Right hindlimb (tissue), 1 donor: ENCODE results near the gene RBM12.
"Not testable (repeated sequence)": the region's sequence is repeated elsewhere in the genome, so short reads cannot be mapped to it uniquely, and the experiment has no call there.

ENCODE experiments used
- DNase-seq: peaks from one replicate; pipeline ENCODE4 v3.0.0-alpha.2; 2018

Gene RBM12

GRCh38 chr20:35664466-35665206 lies at the start of gene RBM12, which contains the start of gene CPNE1:
Gene RBM12 (minus strand): TSS chr20:35664900. CDS start chr20:35655322, 9,578 bp downstream.
Gene CPNE1 (minus strand): TSS chr20:35664900. CDS start chr20:35632923, 31,977 bp downstream.
- peak; percentile 96 for DNase-seq

- DNase-seq: no peak
Measured at GRCh38 chr20:35714127-35714526, 49.4 kb upstream of the RBM12 start.

- DNase-seq: not testable (repeated sequence)
Measured at GRCh38 chr20:35713120-35713519, 48.4 kb upstream of the RBM12 start.

DNA sequence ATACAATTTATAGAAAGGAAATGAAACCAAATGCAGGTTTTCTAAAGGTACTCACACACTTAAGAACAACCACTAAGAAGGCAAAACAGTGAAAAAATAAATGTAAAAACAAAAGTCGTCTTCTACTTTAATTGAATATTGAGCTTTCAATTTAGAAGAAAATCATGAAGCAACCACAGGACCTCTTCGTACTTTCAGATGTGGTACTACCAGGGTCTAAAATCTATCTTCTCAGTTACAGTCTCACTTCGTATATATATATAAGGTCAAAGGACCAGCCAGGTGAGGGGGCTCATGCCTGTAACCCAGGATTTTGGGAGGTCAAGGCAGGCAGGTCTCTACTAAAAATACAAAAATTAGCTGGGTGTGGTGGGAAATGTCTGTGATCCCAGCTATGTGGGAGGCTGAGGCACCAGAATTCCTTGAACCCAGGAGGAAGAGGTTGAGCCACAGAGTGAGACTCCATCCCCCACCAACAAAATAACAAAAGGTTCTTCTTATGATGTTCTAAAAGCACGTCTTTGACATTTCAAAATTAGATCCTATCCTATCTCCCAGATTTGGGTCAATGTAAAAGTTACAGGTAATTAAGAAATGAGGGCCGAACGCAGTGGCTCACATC lies 47.0 kb upstream of the RBM12 start:
- no peak for DNase-seq

- DNase-seq: no peak
Measured at GRCh38 chr20:35710884-35711587, 46.3 kb upstream of the RBM12 start.

- DNase-seq: no peak
Measured at GRCh38 chr20:35710039-35710438, 45.3 kb upstream of the RBM12 start.

DNA sequence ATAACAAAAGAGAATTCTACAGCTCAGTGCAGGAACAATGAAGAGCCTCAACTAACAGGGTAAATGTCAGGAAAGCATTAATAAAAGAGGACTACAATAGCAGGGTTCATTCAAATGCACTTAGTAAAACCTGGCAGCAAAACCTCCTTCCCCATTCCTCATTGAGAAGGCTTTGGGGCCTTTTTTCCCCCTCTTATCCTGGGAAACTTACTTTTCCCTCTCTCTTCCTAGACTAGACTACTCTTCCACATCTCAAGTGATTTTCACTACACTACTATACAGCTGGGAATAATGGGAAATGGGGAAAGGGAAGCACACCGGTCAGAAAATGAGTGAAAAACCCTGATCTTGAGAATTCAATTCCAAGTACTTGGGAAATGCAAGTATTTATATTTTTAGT lies 44.6 kb upstream of the RBM12 start:
- DNase-seq: no peak

DNA sequence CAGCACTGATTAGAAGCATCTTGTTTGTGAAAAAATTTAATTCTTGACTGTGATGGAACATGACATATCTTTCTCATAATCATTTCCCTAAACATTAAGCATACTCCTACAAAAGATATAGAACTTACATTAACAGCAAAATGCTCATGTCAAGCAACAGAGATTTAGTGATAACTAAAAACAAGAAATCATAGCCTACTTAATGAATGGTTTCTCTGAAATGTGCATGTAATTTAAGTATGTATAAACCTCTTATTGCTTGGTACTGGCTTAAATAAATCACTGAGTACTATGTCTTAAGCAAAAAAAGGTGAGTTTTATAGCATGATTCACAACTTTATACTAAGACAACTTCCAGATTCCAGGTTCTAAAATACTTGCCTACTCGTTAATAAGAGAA lies 43.8 kb upstream of the RBM12 start:
- DNase-seq: no peak

- DNase-seq: not testable (repeated sequence)
Measured at GRCh38 chr20:35706591-35707529, 42.2 kb upstream of the RBM12 start.

GRCh38 chr20:35705894-35706293 lies 41.2 kb upstream of the RBM12 start:
- DNase-seq: not testable (repeated sequence)

DNA sequence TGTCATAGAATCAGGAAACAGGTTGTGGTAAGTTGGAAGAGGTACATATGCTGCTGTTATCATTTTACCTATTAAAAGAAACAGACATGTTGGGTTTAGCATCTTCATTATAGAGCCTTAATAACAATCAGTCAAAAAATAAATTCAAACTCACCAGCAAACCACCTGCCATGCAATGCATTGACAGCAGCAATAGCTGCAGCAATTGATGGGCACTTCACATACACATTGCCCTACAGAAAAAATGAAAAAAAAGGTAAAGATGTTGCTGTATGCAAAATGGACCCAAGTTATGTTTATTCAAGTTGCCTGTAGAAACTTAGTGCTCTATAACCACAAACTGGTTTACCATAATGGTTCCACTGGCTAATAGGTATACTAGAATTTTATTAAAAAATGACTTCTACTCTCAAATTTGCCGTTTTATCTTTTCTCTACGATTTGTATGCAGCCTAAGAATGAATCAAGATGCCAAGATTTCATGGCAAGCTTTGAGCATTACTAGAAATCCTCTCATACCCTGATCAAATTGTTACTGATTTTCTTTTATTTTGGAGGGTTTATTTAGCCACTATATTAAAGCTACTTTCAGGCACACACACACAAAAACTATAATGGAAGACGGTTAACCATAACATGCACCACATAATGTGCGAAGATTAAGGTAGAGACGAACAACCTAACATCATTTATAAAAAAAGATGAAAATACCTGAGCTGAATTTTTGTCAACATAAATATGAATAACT lies 40.0 kb upstream of the RBM12 start:
- no peak for DNase-seq

- DNase-seq: no peak
Measured at GRCh38 chr20:35702824-35703695, 38.4 kb upstream of the RBM12 start.

DNA sequence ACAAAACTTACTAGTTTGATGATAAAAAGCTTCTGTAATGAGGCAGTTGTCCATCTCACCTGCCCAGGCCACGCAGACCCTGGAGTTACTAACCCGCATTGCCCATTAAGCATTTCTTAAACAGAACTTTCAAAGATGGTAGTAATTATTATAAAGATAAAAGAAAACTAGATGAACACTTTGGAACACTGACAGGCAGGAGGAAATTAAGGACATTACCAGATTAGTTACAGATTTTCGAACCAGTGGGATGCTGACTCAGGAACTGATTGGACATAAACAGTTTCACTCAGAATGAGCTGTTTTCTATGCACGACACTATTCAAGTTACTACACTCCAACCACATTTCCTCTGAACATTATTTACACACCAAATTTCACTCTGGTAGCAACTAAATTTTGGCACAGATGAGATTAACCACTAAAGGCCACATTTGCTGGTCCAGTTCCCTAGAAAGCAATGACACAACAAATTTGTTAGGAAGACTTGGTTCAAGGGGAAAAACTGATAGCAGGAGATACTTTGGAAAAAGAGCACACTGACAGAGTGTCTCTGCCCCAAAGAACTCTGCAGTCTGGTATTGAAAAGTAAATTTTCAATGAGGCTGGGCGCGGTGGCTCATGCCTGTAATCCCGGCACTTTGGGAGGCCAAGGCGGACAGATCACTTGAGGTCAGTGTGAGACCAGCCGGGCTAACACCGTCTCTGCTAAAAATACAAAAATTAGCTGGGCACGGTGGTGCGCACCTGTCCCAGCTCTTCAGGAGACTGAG lies 37.5 kb upstream of the RBM12 start:
- DNase-seq: no peak

DNA sequence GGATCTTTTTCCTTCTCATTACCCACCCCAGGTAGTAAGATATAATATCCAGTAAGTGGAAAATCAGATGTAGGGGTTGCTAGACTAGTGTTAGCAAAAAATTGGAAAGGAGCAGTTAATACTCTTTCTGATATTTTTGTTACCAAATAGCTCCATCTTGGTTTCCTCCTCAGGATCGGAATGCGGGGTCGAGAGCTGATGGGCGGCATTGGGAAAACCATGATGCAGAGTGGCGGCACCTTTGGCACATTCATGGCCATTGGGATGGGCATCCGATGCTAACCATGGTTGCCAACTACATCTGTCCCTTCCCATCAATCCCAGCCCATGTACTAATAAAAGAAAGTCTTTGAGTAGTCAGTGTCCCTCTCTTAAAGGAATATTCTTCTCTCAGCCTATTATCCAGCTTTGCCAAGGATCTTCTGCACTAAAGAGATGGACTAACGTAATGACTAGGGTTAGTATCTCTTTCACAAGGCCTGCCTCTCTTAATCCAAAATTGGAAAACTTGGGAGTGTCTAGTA lies 36.0 kb upstream of the RBM12 start:
- DNase-seq: no peak

DNA sequence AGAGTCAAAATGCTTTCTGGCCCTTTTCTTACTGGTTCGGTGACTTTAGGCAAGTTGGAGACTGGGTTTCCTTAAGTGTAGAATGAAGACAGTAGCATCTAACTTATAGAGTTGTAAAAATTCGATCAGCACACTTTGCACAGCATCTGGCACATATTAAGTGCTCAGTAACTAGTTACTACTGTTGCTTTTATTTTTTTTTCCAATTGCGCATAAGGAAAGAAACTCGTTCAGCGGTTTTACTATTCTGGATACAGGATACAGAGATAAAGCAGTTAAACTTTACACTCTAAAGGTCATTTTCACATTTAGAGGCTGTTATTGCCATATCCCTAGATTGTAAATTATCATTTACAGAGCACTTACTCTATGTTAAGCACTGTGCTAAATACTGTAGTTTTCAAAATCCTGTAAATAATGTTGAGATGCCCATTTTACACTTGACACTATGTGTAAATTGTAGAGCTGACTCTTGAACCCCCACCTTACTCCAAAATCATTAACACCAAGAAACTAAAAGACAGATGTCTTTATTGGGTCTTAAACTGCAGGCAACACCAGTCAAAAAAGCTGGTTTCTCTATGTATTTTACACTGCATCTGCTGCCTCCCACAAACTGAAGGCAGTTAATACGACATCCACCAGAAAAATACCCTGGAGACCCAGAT lies 35.4 kb upstream of the RBM12 start:
- no peak for DNase-seq

GRCh38 chr20:35699127-35699956 lies 34.6 kb upstream of the RBM12 start, which contains the start of the genes NFS1 and ROMO1:
Gene NFS1 (minus strand): TSS chr20:35699352. CDS start chr20:35699288, 64 bp downstream.
Gene ROMO1 (plus strand): TSS chr20:35699405. CDS start chr20:35699633, 228 bp downstream.
- DNase-seq: peak; percentile 93

DNA sequence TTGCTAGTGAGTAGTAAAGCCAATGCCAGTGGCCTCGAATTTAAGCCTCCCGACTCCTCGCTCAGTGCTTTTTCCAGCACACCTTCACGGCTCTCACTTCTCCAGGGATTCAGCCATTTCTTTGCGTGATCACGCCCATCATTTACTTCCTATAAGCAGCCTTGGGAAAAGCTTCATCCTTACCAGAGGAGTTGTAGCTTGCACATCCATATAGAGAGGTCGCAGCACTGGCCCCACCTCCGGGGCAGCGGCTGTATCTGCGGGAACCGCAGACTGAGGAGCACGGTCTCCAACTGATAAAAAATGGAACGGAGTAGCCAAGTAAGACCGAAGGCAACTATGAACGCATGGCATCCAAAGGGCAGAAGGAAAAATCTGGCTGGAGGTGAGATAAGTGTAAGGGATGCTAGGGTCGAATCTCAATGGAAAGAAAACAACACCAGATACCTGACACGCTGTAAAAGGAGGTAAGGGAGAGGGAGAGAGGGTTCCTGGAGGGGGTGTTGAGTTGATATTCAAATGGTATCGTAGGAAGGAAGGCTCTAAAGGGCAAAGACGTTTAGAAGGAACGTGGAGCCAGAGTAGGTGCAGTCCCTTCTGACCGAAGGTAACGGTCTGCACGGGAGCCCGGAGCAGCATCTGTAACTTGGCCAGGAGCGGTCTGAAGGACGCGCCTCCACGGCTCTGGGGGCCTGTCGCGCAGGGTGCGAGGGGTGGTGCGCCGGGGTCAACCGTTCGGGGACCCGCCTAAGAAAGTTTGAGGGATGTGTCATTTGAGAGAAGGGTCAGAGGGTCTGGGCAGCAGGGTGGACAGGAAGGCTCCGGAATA lies 33.8 kb upstream of the RBM12 start:
- DNase-seq: no peak
